SK-N-SH (cell line): Measurements from ENCODE around the gene ADM. TPM values are rescaled to one million over a fixed set of nuclear protein-coding genes. Genes with fewer than 3 reads are reported as not detected.

Source experiments
- CTCF ChIA-PET: fragments of 300-600, 350-600 bp; formaldehyde crosslinking; extraction: SDS; loops from one replicate; lab custom pipeline; 2021; lab: Yijun Ruan, JAX
- POLR2A ChIA-PET: fragments of 350-600 bp; sonication (Branson Sonifier 250); formaldehyde crosslinking; extraction: SDS; loops from one replicate; lab custom pipeline; 2020; ENCODE audit warnings: antibody characterized with exemption, inconsistent platforms; lab: Yijun Ruan, JAX
- DNase-seq: peaks from one replicate; pipeline ENCODE4 v3.0.0; 2012
- H2AFZ ChIP-seq: fragments of 200-600 bp; sonication (generic); 2 replicates; pipeline ENCODE4 v1.8.1; 2016; ENCODE audit warnings: antibody characterized with exemption, mild to moderate bottlenecking, low read depth
- H3F3A ChIP-seq: fragments of 200-600 bp; sonication (generic); replicated peaks from 2 replicates; pipeline ENCODE3; 2016; ENCODE audit warnings: antibody characterized with exemption, mild to moderate bottlenecking; ENCODE audit not compliant: insufficient read depth
- H3K27ac ChIP-seq, 2 experiments: fragments of 200-500 bp in 1 of 2; fragments of 200-600 bp in 1 of 2; sonication (Bioruptor generic) in 1 of 2; sonication (generic), shearing (Covaris generic) in 1 of 2; 2 replicates each; pipeline versions ENCODE4 v1.5.1 to v1.6.1; 2014 to 2016; ENCODE audit warnings: low read depth in 2 of 2, inconsistent platforms in 1 of 2, low read length in 1 of 2, mild to moderate bottlenecking in 1 of 2, mixed read lengths in 1 of 2
- H3K27me3 ChIP-seq: fragments of 200-600 bp; sonication (generic), shearing (Covaris generic); 2 replicates; pipeline ENCODE4 v1.6.1; 2016; ENCODE audit warnings: mixed run types; ENCODE audit not compliant: insufficient read depth
- H3K36me3 ChIP-seq, 2 experiments: fragments of 200-500 bp in 1 of 2; fragments of 200-600 bp in 1 of 2; sonication (Bioruptor generic) in 1 of 2; sonication (generic) in 1 of 2; replicated peaks in 1 of 2; 2 replicates each; pipeline versions ENCODE3 to v1.5.1; 2014 to 2016; ENCODE audit warnings: low read length in 1 of 2, mild to moderate bottlenecking in 1 of 2; ENCODE audit not compliant: insufficient read depth in 2 of 2, control insufficient read depth in 1 of 2
- H3K4me1 ChIP-seq, 2 experiments: fragments of 200-500 bp in 1 of 2; fragments of 200-600 bp in 1 of 2; sonication (Bioruptor generic) in 1 of 2; sonication (generic), shearing (Covaris generic) in 1 of 2; 2 replicates each; pipeline versions ENCODE4 v1.5.1 to v1.6.1; 2014 to 2016; ENCODE audit warnings: low read depth in 1 of 2, low read length in 1 of 2, mixed run types in 1 of 2; ENCODE audit not compliant: insufficient read depth in 2 of 2, control insufficient read depth in 1 of 2
- H3K4me2 ChIP-seq: fragments of 200-600 bp; sonication (generic), shearing (Covaris generic); 2 replicates; pipeline ENCODE4 v1.6.1; 2017; ENCODE audit warnings: mixed run types
- H3K4me3 ChIP-seq, 2 experiments: fragments of 200-500 bp in 1 of 2; fragments of 200-600 bp in 1 of 2; sonication (Bioruptor generic) in 1 of 2; sonication (generic), shearing (Covaris generic) in 1 of 2; 2 replicates each; pipeline versions ENCODE4 v1.5.1 to v1.8.1; 2014 to 2016; ENCODE audit warnings: low read depth in 2 of 2, inconsistent platforms in 1 of 2, low read length in 1 of 2, mild to moderate bottlenecking in 1 of 2, mixed read lengths in 1 of 2, moderate library complexity in 1 of 2
- H3K79me2 ChIP-seq: fragments of 200-600 bp; sonication (generic); 2 replicates; pipeline ENCODE4 v1.8.1; 2017; ENCODE audit warnings: mild to moderate bottlenecking; ENCODE audit not compliant: insufficient read depth
- H3K9ac ChIP-seq: fragments of 200-600 bp; sonication (generic); 2 replicates; pipeline ENCODE4 v1.6.1; 2017; ENCODE audit warnings: mixed run types
- H3K9me2 ChIP-seq: fragments of 200-600 bp; sonication (generic); 2 replicates; pipeline ENCODE4 v1.6.1; 2017; ENCODE audit warnings: mixed run types
- H3K9me3 ChIP-seq: fragments of 200-600 bp; sonication (generic); 2 replicates; pipeline ENCODE4 v1.6.1; 2017; ENCODE audit warnings: mixed run types, mild to moderate bottlenecking, moderate library complexity
- H4K20me1 ChIP-seq: fragments of 200-600 bp; sonication (generic); 2 replicates; pipeline ENCODE4 v1.6.1; 2017; ENCODE audit warnings: mild to moderate bottlenecking, mixed run types; ENCODE audit not compliant: insufficient read depth
- CHD2 ChIP-seq: fragments of 150-350 bp; IDR thresholded peaks from 2 replicates; pipeline ENCODE4 v1.6.1; 2018; ENCODE audit warnings: low read length; ENCODE audit not compliant: partially characterized antibody
- ELF1 ChIP-seq: IDR thresholded peaks from 2 replicates; pipeline ENCODE4 v1.4.0; 2012
- EP300 ChIP-seq, 2 experiments: IDR thresholded peaks; 2 replicates each; pipeline versions ENCODE4 v1.4.0 to v1.6.1; 2012; ENCODE audit warnings: borderline replicate concordance in 1 of 2, low read depth in 1 of 2, low read length in 1 of 2
- FOXM1 ChIP-seq: IDR thresholded peaks from 2 replicates; pipeline ENCODE4 v1.4.0; 2012; ENCODE audit warnings: low read depth, mild to moderate bottlenecking
- GABPA ChIP-seq: IDR thresholded peaks from 2 replicates; pipeline ENCODE4 v1.4.0; 2012; ENCODE audit warnings: low read depth, mild to moderate bottlenecking
- IRF3 ChIP-seq: fragments of 150-350 bp; IDR thresholded peaks from 2 replicates; pipeline ENCODE4 v1.6.1; 2016; ENCODE audit warnings: mild to moderate bottlenecking, low read depth, low read length
- MAX ChIP-seq: IDR thresholded peaks from 2 replicates; pipeline ENCODE4 v1.4.0; 2012; ENCODE audit warnings: low read depth
- NFIC ChIP-seq: IDR thresholded peaks from 2 replicates; pipeline ENCODE4 v1.4.0; 2012; ENCODE audit warnings: borderline replicate concordance
- RCOR1 ChIP-seq: fragments of 150-350 bp; IDR thresholded peaks from 2 replicates; pipeline ENCODE4 v1.6.1; 2017; ENCODE audit warnings: antibody characterized with exemption, low read length
- RFX5 ChIP-seq: IDR thresholded peaks from 2 replicates; pipeline ENCODE4 v1.6.1; 2012; ENCODE audit warnings: mild to moderate bottlenecking, improper control_type of control experiment, low read length
- RXRA ChIP-seq: IDR thresholded peaks from 2 replicates; pipeline ENCODE4 v1.4.0; 2012; ENCODE audit warnings: low read depth, mild to moderate bottlenecking, borderline replicate concordance
- SMC3 ChIP-seq: IDR thresholded peaks from 2 replicates; pipeline ENCODE4 v1.6.1; 2012; ENCODE audit warnings: low read depth, low read length, improper control_type of control experiment
- USF2 ChIP-seq: fragments of 150-350 bp; IDR thresholded peaks from 2 replicates; pipeline ENCODE4 v1.6.1; 2017; ENCODE audit warnings: antibody characterized with exemption, low read length, low read depth, borderline replicate concordance
- YY1 ChIP-seq: IDR thresholded peaks from 2 replicates; pipeline ENCODE4 v1.4.0; 2012; ENCODE audit warnings: low read depth, mild to moderate bottlenecking
- WGBS: methylation state at CpG from one replicate; pipeline ENCODE4 v1.1.6; 2017; ENCODE audit warnings: low lambda C conversion rate; 5-methylcytosine and 5-hydroxymethylcytosine counted together
- polyA plus RNA-seq, 3 experiments: library from polyadenylated mRNA; depleted of rRNA; stranded (reverse); fragments of >200 nt; gene quantifications; 2 replicates each; pipeline ENCODE4 v1.2.3, GENCODE V29; 2012

The ADM gene
- polyA plus RNA-seq, 1 of the 3 experiments (the other 2 are of a cell fraction), result 50.6 TPM

GRCh38 chr11:10311802-10312201 is 6.9 kb downstream of the ADM start (continued):
- no peak for TF ChIP-seq RXRA
- TF ChIP-seq, all 33 proteins: peak for 0

- H3K4me1 ChIP-seq, result peaks cover 0 to 25% of the 10 kb centered on the region in 2 experiments; a peak in 2 of 4 replicates
- H2AFZ ChIP-seq, result no peak overlapping the region
- ChIA-PET CTCF (interaction anchor here (0.9 to 2.0 kb wide), 8 partner anchors 8 to 556 kb away, joined by 3 to 11 read pairs (median 4); partner anchors contain the start of gene ADM), POLR2A (interaction anchor here (1.0 kb wide), 1 partner anchor 10 kb away, joined by 3 read pairs; no protein-coding TSS in a partner anchor)
- TF ChIP-seq RFX5, result peak; percentile 99
- TF ChIP-seq CHD2, result no peak
- H3K79me2 ChIP-seq, result no peaks in the 10 kb centered on the region
- H3K4me2 ChIP-seq, result no peak overlapping the region
- 78% methylated on average over 8 of the region's 8 CpGs for WGBS
- no peak overlapping the region for H3K27ac ChIP-seq
- H3K9me2 ChIP-seq, result no peaks in the 10 kb centered on the region
- H3F3A ChIP-seq, result peaks cover 2% of the 10 kb centered on the region
- no peak for DNase-seq
- no peaks in the 10 kb centered on the region for H3K27me3 ChIP-seq
- no peaks in the 10 kb centered on the region for H3K36me3 ChIP-seq
- no peak overlapping the region for H3K4me3 ChIP-seq
- H3K9me3 ChIP-seq, result no peaks in the 10 kb centered on the region
- no peak overlapping the region for H3K9ac ChIP-seq
- H4K20me1 ChIP-seq, result no peaks in the 10 kb centered on the region
Measured at GRCh38 chr11:10314199-10315072, 9.6 kb downstream of the ADM start.

GRCh38 chr11:10315083-10315482 is 10.2 kb downstream of the ADM start:
- Histone ChIP-seq H3F3A (no peaks in the 10 kb centered on the region), H3K4me2 (no peak overlapping the region), H3K27me3 (no peaks in the 10 kb centered on the region), H3K9me3 (no peaks in the 10 kb centered on the region), H3K4me3 (no peak overlapping the region), H4K20me1 (no peaks in the 10 kb centered on the region), H3K36me3 (no peaks in the 10 kb centered on the region), H3K9ac (no peak overlapping the region), H2AFZ (no peak overlapping the region), H3K79me2 (no peaks in the 10 kb centered on the region), H3K4me1 (peaks cover 0 to 26% of the 10 kb centered on the region in 2 experiments; a peak in 2 of 4 replicates), H3K9me2 (no peaks in the 10 kb centered on the region), H3K27ac (no peak overlapping the region)
- POLR2A ChIA-PET, result no interaction called here
- CTCF ChIA-PET, result interaction anchor here (0.6 to 2.0 kb wide), 6 partner anchors 10 to 663 kb away, joined by 3 to 11 read pairs (median 6); partner anchors contain the start of gene ADM
- 89% methylated on average over 6 of the region's 6 CpGs for WGBS
- no peak for TF ChIP-seq YY1
- DNase-seq, result no peak

- no peaks in the 10 kb centered on the region for H3K9me2 ChIP-seq
- no peak overlapping the region for H3K4me3 ChIP-seq
- H4K20me1 ChIP-seq, result no peaks in the 10 kb centered on the region
- peak overlapping the region; percentile 36; the same call in 1 of the 2 replicates for H2AFZ ChIP-seq
- H3F3A ChIP-seq, result peaks cover under 1% of the 10 kb centered on the region
- H3K79me2 ChIP-seq, result no peaks in the 10 kb centered on the region
- no peaks in the 10 kb centered on the region for H3K36me3 ChIP-seq
- no peaks in the 10 kb centered on the region for H3K27me3 ChIP-seq
- no peaks in the 10 kb centered on the region for H3K9me3 ChIP-seq
- POLR2A ChIA-PET, result interaction anchor here (1.4 kb wide), 1 partner anchor 13 kb away, joined by 4 read pairs; the partner anchor contains the start of gene ADM
- no peak overlapping the region for H3K9ac ChIP-seq
- peaks cover under 1 to 34% of the 10 kb centered on the region in 2 experiments; a peak in 2 of 4 replicates for H3K4me1 ChIP-seq
- DNase-seq, result no peak
- CTCF ChIA-PET, result interaction anchor here (0.9 to 2.0 kb wide), 4 partner anchors 9 to 109 kb away, joined by 4 to 11 read pairs (median 6); no protein-coding TSS in a partner anchor
- peak overlapping the region in 1 of 2 experiments; percentile 96; a peak in 2 of 4 replicates for H3K27ac ChIP-seq
- H3K4me2 ChIP-seq, result no peak overlapping the region
- WGBS, result 81% methylated on average over 4 of the region's 4 CpGs
- no peak for TF ChIP-seq IRF3
- no peak for TF ChIP-seq MAX
- TF ChIP-seq USF2, result no peak
- no peak for TF ChIP-seq EP300 (IDR thresholded peaks at IDR 0.05; ENCODE audit: borderline replicate concordance in 1 of 2, low read depth in 1 of 2, low read length in 1 of 2)
- TF ChIP-seq NFIC, result no peak
- no peak for TF ChIP-seq YY1
- TF ChIP-seq ELF1, result no peak
- no peak for TF ChIP-seq GABPA
- TF ChIP-seq RCOR1, result no peak
- no peak for TF ChIP-seq FOXM1
- no peak for TF ChIP-seq SMC3
Measured at GRCh38 chr11:10317151-10317755, 12.4 kb downstream of the ADM start.
